Liver (tissue), 9 donors: ENCODE results near the gene PPT1. TPM values are rescaled to one million over a fixed set of nuclear protein-coding genes. Genes with fewer than 3 reads are reported as not detected.
A peak's percentile ranks its signal among the peaks of the same experiment; 100 is the strongest.

Source experiments
- DNase-seq: peaks from one replicate; pipeline ENCODE4 v3.0.0-alpha.2; 2017; ENCODE audit warnings: low spot score
- H3K27ac ChIP-seq, 2 donors: one replicate each; pipeline ENCODE4 v1.7.0; 2013; ENCODE audit warnings: inconsistent platforms in 2 of 2, low read length in 2 of 2, control low read depth in 1 of 2, low read depth in 1 of 2, mild to moderate bottlenecking in 1 of 2
- H3K27me3 ChIP-seq, 4 donors: one replicate each; pipeline versions ENCODE4 v1.6.1 to v1.7.0; 2013; ENCODE audit warnings: low read length in 3 of 4, inconsistent platforms in 1 of 4, mild to moderate bottlenecking in 1 of 4, moderate library complexity in 1 of 4; ENCODE audit not compliant: control insufficient read depth in 4 of 4, insufficient read depth in 4 of 4
- H3K36me3 ChIP-seq, 4 donors: one replicate each; pipeline versions ENCODE4 v1.6.1 to v1.7.0; 2013; ENCODE audit warnings: low read length in 3 of 4, mild to moderate bottlenecking in 3 of 4, low read depth in 1 of 4, moderate library complexity in 1 of 4; ENCODE audit not compliant: control insufficient read depth in 4 of 4, insufficient read depth in 3 of 4
- H3K4me1 ChIP-seq, 4 donors: one replicate each; pipeline versions ENCODE4 v1.6.1 to v1.7.0; 2013; ENCODE audit warnings: low read length in 3 of 4, mild to moderate bottlenecking in 3 of 4, moderate library complexity in 1 of 4; ENCODE audit not compliant: control insufficient read depth in 4 of 4, insufficient read depth in 4 of 4
- H3K4me3 ChIP-seq, 3 donors: one replicate each; pipeline versions ENCODE4 v1.6.1 to v1.7.0; 2013; ENCODE audit warnings: low read length in 3 of 3, control low read depth in 1 of 3, low read depth in 1 of 3, mild to moderate bottlenecking in 1 of 3
- H3K9ac ChIP-seq, 2 donors: one replicate each; pipeline ENCODE4 v1.7.0; 2013; ENCODE audit warnings: low read length in 2 of 2, mild to moderate bottlenecking in 2 of 2, moderate library complexity in 2 of 2, control low read depth in 1 of 2, low read depth in 1 of 2
- H3K9me3 ChIP-seq, 4 donors: one replicate each; pipeline versions ENCODE4 v1.6.1 to v1.7.0; 2013; ENCODE audit warnings: low read length in 3 of 4; ENCODE audit not compliant: control insufficient read depth in 4 of 4
- EGR1 ChIP-seq, 2 donors: IDR thresholded peaks; 2 replicates each; pipeline ENCODE4 v1.6.1; 2016 to 2018; ENCODE audit warnings: antibody characterized with exemption in 2 of 2, low read depth in 2 of 2
- FOXA1 ChIP-seq: IDR thresholded peaks from 2 replicates; pipeline ENCODE4 v1.6.1; 2016; ENCODE audit warnings: antibody characterized with exemption
- FOXA2 ChIP-seq: IDR thresholded peaks from 2 replicates; pipeline ENCODE4 v1.6.1; 2016; ENCODE audit warnings: antibody characterized with exemption
- HNF4A ChIP-seq, 2 donors: conservative IDR thresholded peaks; 2 replicates each; pipeline ENCODE4 v1.6.1; 2016; ENCODE audit warnings: antibody characterized with exemption in 2 of 2, mild to moderate bottlenecking in 2 of 2
- HNF4G ChIP-seq: IDR thresholded peaks from 2 replicates; pipeline ENCODE4 v1.6.1; 2016; ENCODE audit warnings: antibody characterized with exemption
- JUND ChIP-seq, 2 donors: IDR thresholded peaks; 2 replicates each; pipeline ENCODE4 v1.6.1; 2016; ENCODE audit warnings: antibody characterized with exemption in 2 of 2
- RAD21 ChIP-seq, 2 donors: IDR thresholded peaks; 2 replicates each; pipeline ENCODE4 v1.6.1; 2016; ENCODE audit warnings: antibody characterized with exemption in 2 of 2, mild to moderate bottlenecking in 2 of 2
- SP1 ChIP-seq: IDR thresholded peaks from 2 replicates; pipeline ENCODE4 v1.6.1; 2018; ENCODE audit warnings: antibody characterized with exemption, mild to moderate bottlenecking
- TAF1 ChIP-seq: conservative IDR thresholded peaks from 2 replicates; pipeline ENCODE4 v1.6.1; 2016; ENCODE audit warnings: antibody characterized with exemption, mild to moderate bottlenecking
- YY1 ChIP-seq: IDR thresholded peaks from 2 replicates; pipeline ENCODE4 v1.6.1; 2016; ENCODE audit warnings: antibody characterized with exemption, mild to moderate bottlenecking
- WGBS: extraction: QIAGEN DNeasy Blood & Tissue Kit; methylation state at CpG from one replicate; pipeline ENCODE4 v1.1.7; 2013; 5-methylcytosine and 5-hydroxymethylcytosine counted together
- polyA plus RNA-seq, 2 donors: library from polyadenylated mRNA; stranded (reverse) in 1 of 2; unstranded in 1 of 2; fragments of 200-250 nt in 1 of 2; fragments of >200 nt in 1 of 2; fragmentation: Nextera tagmentation in 1 of 2; extraction: Ambion mirVana in 1 of 2; gene quantifications; one replicate each; pipeline versions ENCODE4 v1.2.1 to v1.2.3, GENCODE V29; 2013 to 2015
- total RNA-seq, 2 donors: library from RNA; depleted of rRNA; stranded (reverse); fragments of >200 nt; gene quantifications; one replicate each; pipeline ENCODE4 v1.2.3, GENCODE V29; 2014
- TF ChIP-seq, protein P1 (sequence below): IDR thresholded peaks from 2 replicates; pipeline ENCODE4 v1.6.1; 2016; ENCODE audit warnings: antibody characterized with exemption, mild to moderate bottlenecking
- TF ChIP-seq, protein P2 (sequence below): IDR thresholded peaks from 2 replicates; pipeline ENCODE4 v1.6.1; 2016; ENCODE audit warnings: antibody characterized with exemption
- TF ChIP-seq, protein P3 (sequence below): IDR thresholded peaks from 2 replicates; pipeline ENCODE4 v1.6.1; 2016; ENCODE audit warnings: antibody characterized with exemption
- TF ChIP-seq, protein P4 (sequence below): IDR thresholded peaks from 2 replicates; pipeline ENCODE4 v1.6.1; 2016; ENCODE audit warnings: antibody characterized with exemption
- donor health status: healthy.
- donor health status: healthy.
- donor health status: healthy.
- donor health status: healthy.
- donor health status: healthy.

Gene PPT1
- total and polyA plus RNA-seq, 4 donors: 15.4 to 46.8 (median 27.1) TPM

DNA sequence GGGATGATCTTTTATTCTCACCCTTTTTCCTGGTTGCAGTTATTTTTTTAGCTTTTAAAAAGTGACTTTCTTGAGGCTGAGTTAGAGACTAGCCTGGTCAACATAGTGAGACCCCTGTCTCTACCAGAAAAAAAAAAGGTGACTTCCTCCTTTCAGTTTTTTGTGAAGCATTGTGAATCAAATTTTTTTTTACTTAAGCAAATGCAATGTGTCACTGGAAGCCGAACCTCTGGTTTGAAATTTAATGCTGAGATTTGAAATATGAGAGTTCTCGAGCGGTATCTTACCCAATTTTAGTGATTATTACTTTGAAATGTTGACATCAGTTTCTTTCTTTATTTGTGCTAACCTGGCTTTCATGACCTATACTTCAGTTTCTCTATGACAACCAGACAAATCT, 52.9 kb downstream of the PPT1 start:
- WGBS: 79% methylated on average over 3 of the region's 3 CpGs
- Histone ChIP-seq H3K9me3 (no peaks in the 10 kb centered on the region), H3K9ac (no peak overlapping the region), H3K36me3 (peaks cover 0 to 4% (median 0%) of the 10 kb centered on the region in 4 donors), H3K4me1 (peaks cover 2 to 29% (median 21%) of the 10 kb centered on the region in 4 donors), H3K4me3 (no peak overlapping the region), H3K27ac (no peak overlapping the region), H3K27me3 (no peaks in the 10 kb centered on the region)
- DNase-seq: no peak
- TF ChIP-seq, protein P1, sequence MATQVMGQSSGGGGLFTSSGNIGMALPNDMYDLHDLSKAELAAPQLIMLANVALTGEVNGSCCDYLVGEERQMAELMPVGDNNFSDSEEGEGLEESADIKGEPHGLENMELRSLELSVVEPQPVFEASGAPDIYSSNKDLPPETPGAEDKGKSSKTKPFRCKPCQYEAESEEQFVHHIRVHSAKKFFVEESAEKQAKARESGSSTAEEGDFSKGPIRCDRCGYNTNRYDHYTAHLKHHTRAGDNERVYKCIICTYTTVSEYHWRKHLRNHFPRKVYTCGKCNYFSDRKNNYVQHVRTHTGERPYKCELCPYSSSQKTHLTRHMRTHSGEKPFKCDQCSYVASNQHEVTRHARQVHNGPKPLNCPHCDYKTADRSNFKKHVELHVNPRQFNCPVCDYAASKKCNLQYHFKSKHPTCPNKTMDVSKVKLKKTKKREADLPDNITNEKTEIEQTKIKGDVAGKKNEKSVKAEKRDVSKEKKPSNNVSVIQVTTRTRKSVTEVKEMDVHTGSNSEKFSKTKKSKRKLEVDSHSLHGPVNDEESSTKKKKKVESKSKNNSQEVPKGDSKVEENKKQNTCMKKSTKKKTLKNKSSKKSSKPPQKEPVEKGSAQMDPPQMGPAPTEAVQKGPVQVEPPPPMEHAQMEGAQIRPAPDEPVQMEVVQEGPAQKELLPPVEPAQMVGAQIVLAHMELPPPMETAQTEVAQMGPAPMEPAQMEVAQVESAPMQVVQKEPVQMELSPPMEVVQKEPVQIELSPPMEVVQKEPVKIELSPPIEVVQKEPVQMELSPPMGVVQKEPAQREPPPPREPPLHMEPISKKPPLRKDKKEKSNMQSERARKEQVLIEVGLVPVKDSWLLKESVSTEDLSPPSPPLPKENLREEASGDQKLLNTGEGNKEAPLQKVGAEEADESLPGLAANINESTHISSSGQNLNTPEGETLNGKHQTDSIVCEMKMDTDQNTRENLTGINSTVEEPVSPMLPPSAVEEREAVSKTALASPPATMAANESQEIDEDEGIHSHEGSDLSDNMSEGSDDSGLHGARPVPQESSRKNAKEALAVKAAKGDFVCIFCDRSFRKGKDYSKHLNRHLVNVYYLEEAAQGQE: no peak
- TF ChIP-seq YY1 (no peak), SP1 (no peak), FOXA2 (no peak)
- TF ChIP-seq, protein P2, sequence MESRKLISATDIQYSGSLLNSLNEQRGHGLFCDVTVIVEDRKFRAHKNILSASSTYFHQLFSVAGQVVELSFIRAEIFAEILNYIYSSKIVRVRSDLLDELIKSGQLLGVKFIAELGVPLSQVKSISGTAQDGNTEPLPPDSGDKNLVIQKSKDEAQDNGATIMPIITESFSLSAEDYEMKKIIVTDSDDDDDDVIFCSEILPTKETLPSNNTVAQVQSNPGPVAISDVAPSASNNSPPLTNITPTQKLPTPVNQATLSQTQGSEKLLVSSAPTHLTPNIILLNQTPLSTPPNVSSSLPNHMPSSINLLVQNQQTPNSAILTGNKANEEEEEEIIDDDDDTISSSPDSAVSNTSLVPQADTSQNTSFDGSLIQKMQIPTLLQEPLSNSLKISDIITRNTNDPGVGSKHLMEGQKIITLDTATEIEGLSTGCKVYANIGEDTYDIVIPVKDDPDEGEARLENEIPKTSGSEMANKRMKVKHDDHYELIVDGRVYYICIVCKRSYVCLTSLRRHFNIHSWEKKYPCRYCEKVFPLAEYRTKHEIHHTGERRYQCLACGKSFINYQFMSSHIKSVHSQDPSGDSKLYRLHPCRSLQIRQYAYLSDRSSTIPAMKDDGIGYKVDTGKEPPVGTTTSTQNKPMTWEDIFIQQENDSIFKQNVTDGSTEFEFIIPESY: no peak
- TF ChIP-seq, protein P3, sequence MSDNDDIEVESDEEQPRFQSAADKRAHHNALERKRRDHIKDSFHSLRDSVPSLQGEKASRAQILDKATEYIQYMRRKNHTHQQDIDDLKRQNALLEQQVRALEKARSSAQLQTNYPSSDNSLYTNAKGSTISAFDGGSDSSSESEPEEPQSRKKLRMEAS: no peak

DNA sequence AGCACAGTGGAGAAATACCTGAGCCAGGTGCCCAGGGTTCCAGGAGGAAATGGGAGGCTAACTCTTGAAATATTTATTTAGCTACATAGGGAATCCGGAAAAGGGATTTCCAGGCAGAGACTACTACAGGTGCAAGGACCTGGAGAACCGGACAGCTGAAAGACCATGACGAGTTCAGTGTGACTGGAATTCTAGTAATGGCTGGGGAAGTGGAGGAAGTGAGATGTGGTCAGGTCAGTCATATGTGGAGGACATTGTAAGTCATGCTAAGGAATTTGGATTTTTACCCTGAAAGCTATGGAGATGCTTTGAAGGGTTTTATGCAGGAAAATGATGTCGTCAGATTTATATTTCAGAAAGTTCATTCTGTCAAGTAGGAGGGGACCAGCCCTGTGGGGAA, 54.7 kb downstream of the PPT1 start:
- peaks cover 3 to 35% (median 23%) of the 10 kb centered on the region in 4 donors for H3K4me1 ChIP-seq
- H3K4me3 ChIP-seq: peak overlapping the region in 1 of 3 donors; percentile 12
- no peak for DNase-seq
- peak overlapping the region in 1 of 2 donors; percentile 6 for H3K9ac ChIP-seq
- peak overlapping the region in 1 of 2 donors; percentile 0 for H3K27ac ChIP-seq
- 78% methylated on average over 4 of the region's 4 CpGs for WGBS
- no peaks in the 10 kb centered on the region for H3K9me3 ChIP-seq
- TF ChIP-seq TAF1 (no peak), YY1 (no peak), HNF4A (conservative IDR thresholded peaks at IDR 0.05) (no peak), FOXA1 (no peak), JUND (IDR thresholded peaks at IDR 0.05) (no peak), RAD21 (IDR thresholded peaks at IDR 0.05) (no peak), HNF4G (no peak), EGR1 (IDR thresholded peaks at IDR 0.05; ENCODE audit: low read depth in 2 of 2) (no peak)
- TF ChIP-seq, protein P1: no peak
- TF ChIP-seq, protein P4, sequence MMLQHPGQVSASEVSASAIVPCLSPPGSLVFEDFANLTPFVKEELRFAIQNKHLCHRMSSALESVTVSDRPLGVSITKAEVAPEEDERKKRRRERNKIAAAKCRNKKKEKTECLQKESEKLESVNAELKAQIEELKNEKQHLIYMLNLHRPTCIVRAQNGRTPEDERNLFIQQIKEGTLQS: no peak
- TF ChIP-seq, protein P2: no peak
- H3K27me3 ChIP-seq: no peaks in the 10 kb centered on the region
- H3K36me3 ChIP-seq: peaks cover 0 to 2% (median 0%) of the 10 kb centered on the region in 4 donors
